ENCODE results near the gene BCAS3.

- TF ChIP-seq POLR2A (IDR thresholded peaks at IDR 0.05; ENCODE audit: low read length) = no peak
- TF ChIP-seq GATA1 (IDR thresholded peaks at IDR 0.05; ENCODE audit: low read depth, low read length) = no peak
These were observed 706.1 kb downstream of the BCAS3 start for GRCh38 chr17:61383689-61384201.

All from erythroblast (primary cell).